ENCODE results near the gene NRXN2.

Gene NRXN2

DNA sequence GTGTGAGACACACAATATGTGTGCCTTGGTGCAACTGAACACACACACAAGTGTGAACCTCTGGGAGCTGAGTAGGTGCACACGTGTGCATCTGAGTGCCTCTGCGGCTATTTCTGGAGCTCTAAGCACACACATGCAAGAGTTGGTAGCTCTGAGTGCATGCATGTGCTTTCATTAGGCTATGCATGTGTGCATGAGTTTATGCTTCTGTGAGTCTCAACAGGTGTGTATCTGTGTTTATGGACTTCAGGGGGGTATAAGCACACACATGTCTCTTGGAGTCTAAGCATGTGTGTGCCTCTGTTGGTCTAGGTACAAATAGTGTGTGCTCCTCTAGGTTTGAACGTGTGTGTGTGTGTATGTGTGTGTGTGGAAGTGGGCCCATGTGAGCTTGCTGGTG is 106.2 kb downstream of the NRXN2 start:
- Histone ChIP-seq H3K4me1 (ENCODE audit: control insufficient read depth, insufficient read depth, low read length) (no peaks in the 10 kb centered on the region), H3K27ac (ENCODE audit: extremely low read depth, low read depth, low read length) (no peak overlapping the region), H3K9me3 (ENCODE audit: control insufficient read depth, insufficient read depth, low read depth, low read length) (no peaks in the 10 kb centered on the region), H3K36me3 (ENCODE audit: control insufficient read depth in 2 of 2, insufficient read depth in 1 of 2, low read length in 2 of 2) (no peaks in the 10 kb centered on the region), H3K4me3 (ENCODE audit: low read depth, low read length) (no peak overlapping the region)
- peak; percentile 73 for TF ChIP-seq SCRT2 (tag by site-specific recombination; IDR thresholded peaks at IDR 0.05)
- TF ChIP-seq ZNF473 (tag by site-specific recombination; IDR thresholded peaks at IDR 0.05), result no peak
- CTCF ChIA-PET, result no interaction called here
- POLR2A ChIA-PET, result no interaction called here

DNA sequence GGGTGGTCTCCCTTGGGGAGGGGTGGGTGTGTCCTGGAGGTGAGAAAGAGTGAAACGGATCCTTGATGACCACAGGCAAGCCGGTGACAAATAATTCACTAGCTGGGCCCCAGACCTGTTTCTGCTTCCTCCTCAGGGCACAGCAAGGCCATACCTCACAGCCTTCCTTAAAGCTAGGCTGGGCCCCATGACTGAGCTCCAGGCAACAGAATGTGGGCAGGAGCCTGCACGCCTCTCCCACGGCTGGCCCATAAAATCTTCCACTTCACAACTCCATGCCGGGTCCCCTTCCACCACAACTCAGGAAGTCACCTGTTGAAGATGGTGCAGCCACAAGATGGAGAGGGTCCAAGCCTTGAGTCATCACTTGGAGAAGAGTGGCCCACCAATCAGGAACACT is 108.1 kb downstream of the NRXN2 start:
- CTCF ChIA-PET, result no interaction called here
- POLR2A ChIA-PET, result no interaction called here
- H3K4me1 ChIP-seq (ENCODE audit: control insufficient read depth, insufficient read depth, low read length), result no peaks in the 10 kb centered on the region
- no peaks in the 10 kb centered on the region for H3K36me3 ChIP-seq (ENCODE audit: control insufficient read depth in 2 of 2, insufficient read depth in 1 of 2, low read length in 2 of 2)
- no peaks in the 10 kb centered on the region for H3K9me3 ChIP-seq (ENCODE audit: control insufficient read depth, insufficient read depth, low read depth, low read length)
- H3K4me3 ChIP-seq (ENCODE audit: low read depth, low read length), result no peak overlapping the region
- H3K27ac ChIP-seq (ENCODE audit: extremely low read depth, low read depth, low read length), result no peak overlapping the region
- no peak for TF ChIP-seq ZNF610 (tag by site-specific recombination; IDR thresholded peaks at IDR 0.05; ENCODE audit: borderline replicate concordance)
- peak; percentile 78 for TF ChIP-seq SCRT2 (tag by site-specific recombination; IDR thresholded peaks at IDR 0.05)
- no peak for TF ChIP-seq ZNF626 (tag by site-specific recombination; IDR thresholded peaks at IDR 0.05)
- TF ChIP-seq, protein P1, sequence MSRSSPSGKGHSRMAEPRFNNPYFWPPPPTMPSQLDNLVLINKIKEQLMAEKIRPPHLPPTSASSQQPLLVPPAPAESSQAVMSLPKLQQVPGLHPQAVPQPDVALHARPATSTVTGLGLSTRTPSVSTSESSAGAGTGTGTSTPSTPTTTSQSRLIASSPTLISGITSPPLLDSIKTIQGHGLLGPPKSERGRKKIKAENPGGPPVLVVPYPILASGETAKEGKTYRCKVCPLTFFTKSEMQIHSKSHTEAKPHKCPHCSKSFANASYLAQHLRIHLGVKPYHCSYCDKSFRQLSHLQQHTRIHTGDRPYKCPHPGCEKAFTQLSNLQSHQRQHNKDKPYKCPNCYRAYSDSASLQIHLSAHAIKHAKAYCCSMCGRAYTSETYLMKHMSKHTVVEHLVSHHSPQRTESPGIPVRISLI (tag by site-specific recombination; IDR thresholded peaks at IDR 0.05), result no peak
- no peak for TF ChIP-seq ZNF510 (tag by site-specific recombination; IDR thresholded peaks at IDR 0.05; ENCODE audit: insufficient replicate concordance)
- TF ChIP-seq EGR2 (tag by site-specific recombination; IDR thresholded peaks at IDR 0.05; ENCODE audit: low read depth), result peak; percentile 57; the same call in 1 of the 2 replicates
- TF ChIP-seq, protein P2, sequence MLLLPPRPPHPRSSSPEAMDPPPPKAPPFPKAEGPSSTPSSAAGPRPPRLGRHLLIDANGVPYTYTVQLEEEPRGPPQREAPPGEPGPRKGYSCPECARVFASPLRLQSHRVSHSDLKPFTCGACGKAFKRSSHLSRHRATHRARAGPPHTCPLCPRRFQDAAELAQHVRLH (tag by site-specific recombination; IDR thresholded peaks at IDR 0.05), result no peak
- TF ChIP-seq ZEB2 (tag by site-specific recombination; IDR thresholded peaks at IDR 0.05), result no peak
- TF ChIP-seq ZFHX2 (tag by site-specific recombination; conservative IDR thresholded peaks at IDR 0.05), result peak; percentile 63

DNA sequence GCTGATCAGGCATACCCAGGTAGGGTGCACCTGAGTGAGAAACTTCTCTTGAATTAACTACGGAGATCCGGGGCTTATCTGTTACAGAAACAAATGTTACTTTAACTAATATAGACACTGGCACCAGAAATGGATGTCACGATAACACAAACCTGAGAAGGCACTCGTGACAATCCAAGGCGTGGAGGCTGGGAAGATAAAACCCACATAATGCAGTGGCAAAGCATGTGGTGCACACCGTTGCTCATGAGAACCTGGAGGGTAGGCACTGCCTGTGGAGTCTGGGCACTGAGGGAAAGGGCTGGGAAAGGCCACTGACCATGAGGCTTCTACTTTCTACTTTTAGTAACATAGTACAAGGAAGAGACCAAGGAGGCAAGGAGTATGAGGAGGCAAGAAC is 109.3 kb downstream of the NRXN2 start:
- Histone ChIP-seq H3K27ac (ENCODE audit: extremely low read depth, low read depth, low read length) (no peak overlapping the region), H3K4me3 (ENCODE audit: low read depth, low read length) (no peak overlapping the region), H3K4me1 (ENCODE audit: control insufficient read depth, insufficient read depth, low read length) (no peaks in the 10 kb centered on the region), H3K9me3 (ENCODE audit: control insufficient read depth, insufficient read depth, low read depth, low read length) (no peaks in the 10 kb centered on the region), H3K36me3 (ENCODE audit: control insufficient read depth in 2 of 2, insufficient read depth in 1 of 2, low read length in 2 of 2) (no peaks in the 10 kb centered on the region)
- TF ChIP-seq ZNF654 (tag by site-specific recombination; IDR thresholded peaks at IDR 0.05; ENCODE audit: low read depth) (no peak), MYNN (tag by site-specific recombination; IDR thresholded peaks at IDR 0.05; ENCODE audit: borderline replicate concordance) (no peak), ZNF132 (tag by site-specific recombination; IDR thresholded peaks at IDR 0.05; ENCODE audit: borderline replicate concordance) (no peak), ZBTB20 (tag by site-specific recombination; IDR thresholded peaks at IDR 0.05) (no peak), ZNF473 (tag by site-specific recombination; IDR thresholded peaks at IDR 0.05) (no peak), ZNF571 (tag by site-specific recombination; IDR thresholded peaks at IDR 0.05) (no peak), ZNF701 (tag by site-specific recombination; IDR thresholded peaks at IDR 0.05) (no peak), SCRT2 (tag by site-specific recombination; IDR thresholded peaks at IDR 0.05) (no peak), ZNF610 (tag by site-specific recombination; IDR thresholded peaks at IDR 0.05; ENCODE audit: borderline replicate concordance) (no peak), ZNF623 (tag by site-specific recombination; IDR thresholded peaks at IDR 0.05) (no peak), ZSCAN23 (tag by site-specific recombination; IDR thresholded peaks at IDR 0.05) (no peak), ZNF133 (tag by site-specific recombination; IDR thresholded peaks at IDR 0.05) (no peak), ZNF350 (tag by site-specific recombination; IDR thresholded peaks at IDR 0.05) (no peak), ZNF747 (tag by site-specific recombination; IDR thresholded peaks at IDR 0.05) (no peak)
- TF ChIP-seq, protein P3, sequence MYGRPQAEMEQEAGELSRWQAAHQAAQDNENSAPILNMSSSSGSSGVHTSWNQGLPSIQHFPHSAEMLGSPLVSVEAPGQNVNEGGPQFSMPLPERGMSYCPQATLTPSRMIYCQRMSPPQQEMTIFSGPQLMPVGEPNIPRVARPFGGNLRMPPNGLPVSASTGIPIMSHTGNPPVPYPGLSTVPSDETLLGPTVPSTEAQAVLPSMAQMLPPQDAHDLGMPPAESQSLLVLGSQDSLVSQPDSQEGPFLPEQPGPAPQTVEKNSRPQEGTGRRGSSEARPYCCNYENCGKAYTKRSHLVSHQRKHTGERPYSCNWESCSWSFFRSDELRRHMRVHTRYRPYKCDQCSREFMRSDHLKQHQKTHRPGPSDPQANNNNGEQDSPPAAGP (tag by site-specific recombination; IDR thresholded peaks at IDR 0.05), result no peak
- ChIA-PET POLR2A (no interaction called here), CTCF (no interaction called here)
